SK-N-MC (cell line): ENCODE data around the gene RPS2.

Experiments used
- EZH2 ChIP-seq: fragments of 200-600 bp; sonication (generic); IDR thresholded peaks from one replicate; pipeline ENCODE4 v1.6.1; 2017; ENCODE audit warnings: antibody characterized with exemption
- POLR2AphosphoS5 ChIP-seq: IDR thresholded peaks from 2 replicates; pipeline ENCODE4 v1.6.1; 2012; ENCODE audit warnings: mild to moderate bottlenecking, low read depth, low read length, borderline replicate concordance

DNA sequence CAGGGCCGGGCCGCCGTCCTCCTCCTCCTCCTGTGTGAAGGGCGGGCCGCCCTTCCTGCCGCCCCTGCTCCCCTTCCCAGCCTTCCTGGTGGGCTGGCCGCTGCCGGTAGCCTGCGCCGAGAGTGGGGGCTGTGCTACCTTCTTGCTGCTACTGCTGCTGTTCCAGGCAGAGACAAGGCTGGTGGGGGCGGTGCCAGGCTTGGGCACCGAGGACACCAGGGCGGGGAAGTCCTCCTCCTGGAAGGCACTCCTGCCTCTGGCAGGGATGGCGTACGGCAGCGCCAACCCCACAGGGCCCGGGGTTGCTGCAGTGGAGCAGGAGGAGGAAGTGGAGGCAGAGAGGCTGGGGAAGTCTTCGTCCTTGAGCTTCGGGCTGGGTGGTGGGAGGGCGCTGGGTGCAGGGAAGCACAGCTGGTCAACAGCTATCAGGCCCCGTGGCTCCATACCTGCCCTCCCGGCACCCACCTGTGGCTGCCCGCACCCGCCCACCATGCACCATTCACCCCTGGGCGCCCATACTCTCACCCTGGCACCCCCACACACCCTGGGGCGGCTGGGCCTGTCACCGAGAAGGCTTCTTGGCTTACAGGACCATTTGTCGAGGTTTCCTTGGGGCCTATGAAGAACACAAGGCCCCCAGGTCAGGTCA is 35.4 kb upstream of the RPS2 start:
- TF ChIP-seq EZH2 (no peak), POLR2AphosphoS5 (no peak)
